HG03354 (cell line): ENCODE measurements around the gene LRRK1.
"Not testable (repeated sequence)": the region's sequence is repeated elsewhere in the genome, so short reads cannot be mapped to it uniquely, and the experiment has no call there.

ENCODE experiments used
- ATAC-seq: cut with Tn5 transposase; IDR thresholded peaks from one replicate; pipeline ENCODE4 v1.9.1; 2021; ENCODE audit warnings: mild to moderate bottlenecking; ENCODE audit not compliant: unreplicated experiment, poor library complexity, severe bottlenecking

Gene LRRK1

GRCh38 chr15:101078669-101079323, 159.6 kb downstream of the LRRK1 start:
- no peak for ATAC-seq

GRCh38 chr15:101081900-101082299, 162.7 kb downstream of the LRRK1 start:
- ATAC-seq = no peak

- no peak for ATAC-seq
Measured at GRCh38 chr15:101083336-101084045, 164.3 kb downstream of the LRRK1 start.

GRCh38 chr15:101084801-101085200, 165.6 kb downstream of the LRRK1 start:
- no peak for ATAC-seq

- no peak for ATAC-seq
Measured at GRCh38 chr15:101085311-101085700, 166.1 kb downstream of the LRRK1 start.

- ATAC-seq = no peak
Measured at GRCh38 chr15:101086394-101087171, 167.4 kb downstream of the LRRK1 start.

- ATAC-seq = no peak
Measured at GRCh38 chr15:101087172-101087769, 168.1 kb downstream of the LRRK1 start.

- ATAC-seq = peak; percentile 10
Measured at GRCh38 chr15:101088271-101088670, 169.1 kb downstream of the LRRK1 start.

GRCh38 chr15:101088788-101089578, 169.8 kb downstream of the LRRK1 start:
- peak; percentile 83 for ATAC-seq

- ATAC-seq = no peak
Measured at GRCh38 chr15:101089579-101090427, 170.6 kb downstream of the LRRK1 start.

- ATAC-seq = no peak
Measured at GRCh38 chr15:101090428-101090790, 171.3 kb downstream of the LRRK1 start.

- no peak for ATAC-seq
Measured at GRCh38 chr15:101091080-101092017, 172.2 kb downstream of the LRRK1 start.

GRCh38 chr15:101092156-101092866, 173.2 kb downstream of the LRRK1 start:
- no peak for ATAC-seq

- no peak for ATAC-seq
Measured at GRCh38 chr15:101092867-101093202, 173.7 kb downstream of the LRRK1 start.

GRCh38 chr15:101093958-101094357, 174.8 kb downstream of the LRRK1 start:
- no peak for ATAC-seq

GRCh38 chr15:101095796-101096406, 176.7 kb downstream of the LRRK1 start:
- not testable (repeated sequence) for ATAC-seq

GRCh38 chr15:101097111-101097510, 178.0 kb downstream of the LRRK1 start:
- no peak for ATAC-seq
